Fibroblast of the conjunctiva (primary cell): ENCODE results near the gene PEMT.
A peak's percentile ranks its signal among the peaks of the same experiment; 100 is the strongest.

Source experiments
- DNase-seq: peaks from one replicate; pipeline ENCODE4 v3.0.0-alpha.2; 2010; ENCODE audit warnings: low read depth

The PEMT gene

GRCh38 chr17:17553217-17554195, 38.0 kb downstream of the PEMT start:
- DNase-seq, result no peak

DNA sequence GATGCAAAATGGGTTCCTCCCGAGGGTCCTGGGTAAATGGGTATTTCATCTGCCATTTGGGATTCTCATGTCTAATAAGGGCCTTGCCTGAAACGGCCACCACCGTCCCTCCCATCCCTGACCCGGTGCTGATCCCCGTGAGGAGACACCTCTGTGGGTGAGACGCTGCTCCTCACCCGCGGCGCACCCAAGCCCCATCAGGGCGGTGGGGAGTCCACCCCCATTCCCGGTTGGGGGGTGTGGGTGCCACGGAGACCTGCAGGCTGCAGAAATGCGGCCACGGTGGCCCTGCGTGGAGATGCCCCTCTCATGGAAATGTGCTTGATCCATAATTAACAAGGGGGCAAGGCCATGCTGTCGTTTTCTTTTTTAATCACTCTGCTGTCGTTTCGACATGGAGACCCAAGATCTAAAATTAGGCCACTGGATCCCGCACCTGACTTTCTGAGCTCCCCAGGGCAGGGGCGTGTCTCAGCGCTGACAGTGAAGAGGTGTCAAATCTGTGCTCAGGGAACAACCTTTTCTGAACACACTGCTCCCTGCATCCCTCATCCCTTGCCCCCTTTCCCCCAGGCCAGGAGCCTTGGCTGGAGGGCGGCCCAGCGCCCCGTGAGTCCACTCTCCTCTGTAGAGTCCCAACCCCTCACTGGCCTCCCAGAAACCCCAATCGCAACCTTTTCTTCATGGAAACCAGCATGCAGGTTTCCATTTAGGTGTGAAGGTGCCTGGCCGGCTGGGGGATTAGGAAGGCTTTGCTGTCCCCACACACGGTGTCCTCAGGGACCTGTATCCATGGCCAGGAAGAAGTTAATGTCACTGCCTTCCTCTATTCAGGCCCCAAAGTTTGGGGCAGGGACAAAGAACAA, 38.9 kb downstream of the PEMT start:
- no peak for DNase-seq

DNA sequence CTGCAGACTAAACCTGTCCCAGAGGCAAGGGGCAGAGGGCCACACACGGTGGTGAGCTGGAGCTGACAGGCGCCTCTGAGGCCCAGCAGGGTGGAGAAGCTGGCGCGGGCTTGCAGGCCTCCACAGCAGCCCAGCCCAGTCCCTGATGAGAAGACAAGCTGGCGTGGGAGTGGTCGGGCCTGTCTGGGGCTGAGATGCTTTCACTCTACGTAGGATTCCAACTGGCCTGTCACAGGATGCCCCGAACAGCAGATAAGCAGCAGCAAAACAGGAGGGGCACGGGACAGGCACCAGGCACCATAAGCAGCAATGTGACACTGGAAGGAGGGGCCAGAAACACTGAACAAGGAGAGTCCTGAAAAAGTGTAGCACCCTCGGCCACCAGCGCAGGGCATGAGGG, 40.1 kb downstream of the PEMT start:
- no peak for DNase-seq

DNA sequence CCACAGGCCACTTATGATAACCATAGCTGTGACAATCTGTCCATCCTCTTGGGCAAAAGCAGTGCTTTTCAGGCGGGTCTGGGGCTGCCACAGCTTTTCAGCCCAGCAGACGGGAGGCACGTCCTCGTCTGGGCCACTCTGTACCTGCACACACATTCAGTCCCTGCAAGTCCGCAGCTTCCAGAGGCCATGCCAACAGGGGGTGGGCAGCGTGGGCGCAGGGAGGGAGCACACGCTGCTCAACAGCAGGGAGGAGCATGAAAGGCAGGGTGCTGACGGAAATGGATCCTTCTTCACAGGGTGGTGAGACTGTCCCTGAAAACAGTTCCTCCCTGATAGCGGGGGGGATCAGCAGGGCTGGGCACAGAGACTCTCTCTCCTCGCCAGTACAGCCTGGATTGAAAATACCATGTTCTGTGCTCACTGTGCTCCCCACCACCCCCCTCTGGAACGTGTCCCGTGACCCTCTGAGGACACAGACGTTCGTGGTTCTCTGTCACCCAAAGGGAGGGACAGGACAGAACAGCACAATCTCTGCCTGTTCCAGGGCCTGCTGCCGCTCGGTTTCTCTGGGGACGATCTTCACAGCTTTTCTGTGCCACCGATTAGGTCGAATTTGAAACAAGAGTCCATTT, 41.7 kb downstream of the PEMT start:
- DNase-seq, result no peak

DNA sequence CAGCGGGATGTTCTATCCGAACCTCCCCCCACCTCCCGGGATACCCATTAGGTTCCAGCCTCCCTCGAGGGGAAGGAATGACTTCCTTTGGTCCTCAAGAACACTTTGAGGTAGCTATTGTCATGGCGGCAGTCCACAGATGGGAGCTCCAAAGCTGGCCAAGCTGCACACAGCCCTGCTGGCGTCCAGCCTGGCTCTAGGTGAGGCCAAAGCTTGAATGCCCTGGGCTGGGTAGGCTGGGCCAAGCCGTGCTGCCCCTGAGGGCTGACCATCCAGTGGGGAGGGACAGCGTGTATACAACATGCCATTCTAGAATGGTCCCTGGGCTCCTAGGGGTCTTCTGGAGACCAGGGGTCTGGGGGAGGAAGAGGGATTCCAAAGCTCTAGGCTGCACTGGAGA, 43.5 kb downstream of the PEMT start:
- no peak for DNase-seq

- no peak for DNase-seq
These were observed 44.2 kb downstream of the PEMT start for GRCh38 chr17:17547210-17547764.

- no peak for DNase-seq
These were observed 44.9 kb downstream of the PEMT start for GRCh38 chr17:17546399-17547185.

GRCh38 chr17:17545984-17546383, 45.5 kb downstream of the PEMT start:
- no peak for DNase-seq

DNA sequence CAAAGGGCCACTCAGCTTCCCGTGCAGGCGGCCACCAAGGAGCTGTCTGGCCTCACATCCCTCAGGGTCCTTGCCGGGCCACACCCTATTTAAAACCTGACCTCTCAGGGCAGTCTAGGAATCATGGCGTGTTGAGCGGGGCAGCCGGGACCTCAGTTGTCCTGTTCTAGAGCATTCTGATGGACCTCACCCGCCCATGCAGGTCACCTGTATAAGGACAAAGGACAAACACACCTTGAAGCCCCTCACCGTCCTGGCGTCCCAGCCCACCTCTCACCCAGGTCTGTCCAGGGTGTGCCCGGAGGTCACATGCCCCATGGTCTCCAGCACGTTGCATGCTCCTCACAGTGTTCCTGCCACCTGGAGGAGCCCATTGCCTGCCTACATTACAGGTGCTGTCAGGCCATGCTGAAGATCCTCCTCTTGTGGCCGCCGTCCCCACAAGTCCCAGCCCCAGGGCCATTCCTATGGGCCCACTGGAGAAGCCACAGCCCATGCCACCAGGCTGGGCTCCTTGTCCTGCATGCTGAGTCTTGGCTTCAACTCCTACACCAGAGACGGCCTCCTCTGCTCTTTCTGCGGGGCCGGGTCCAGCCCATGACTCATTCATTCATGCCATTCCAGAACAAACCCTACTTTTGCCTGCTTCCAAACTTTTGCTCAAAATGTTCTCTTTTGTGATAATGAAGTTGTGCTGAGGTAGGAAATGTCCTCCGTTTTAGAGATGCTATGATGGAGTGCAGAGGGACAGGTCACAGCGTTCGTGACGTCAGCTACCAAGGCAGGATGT, 46.3 kb downstream of the PEMT start:
- DNase-seq, result peak; percentile 27

- DNase-seq, result no peak
These were observed 48.4 kb downstream of the PEMT start for GRCh38 chr17:17542906-17543635.

DNA sequence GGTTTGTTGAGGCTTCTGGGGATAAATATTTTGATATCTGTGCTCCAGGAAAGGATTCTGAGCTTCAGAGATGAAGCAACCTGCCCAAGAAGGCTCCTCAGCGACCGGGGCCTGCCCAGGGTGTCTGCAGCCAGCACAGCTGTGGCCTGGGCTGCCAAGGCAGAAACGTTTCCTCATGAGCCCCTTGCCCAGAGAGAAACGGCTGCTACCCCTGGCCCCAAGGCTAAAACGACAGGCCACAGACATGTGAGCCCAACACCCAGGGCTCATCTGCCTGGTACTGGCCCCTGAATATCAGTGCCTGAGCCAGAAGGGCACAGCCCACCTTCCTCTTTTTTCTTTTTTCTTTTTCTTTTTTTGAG, 49.9 kb downstream of the PEMT start:
- no peak for DNase-seq

DNA sequence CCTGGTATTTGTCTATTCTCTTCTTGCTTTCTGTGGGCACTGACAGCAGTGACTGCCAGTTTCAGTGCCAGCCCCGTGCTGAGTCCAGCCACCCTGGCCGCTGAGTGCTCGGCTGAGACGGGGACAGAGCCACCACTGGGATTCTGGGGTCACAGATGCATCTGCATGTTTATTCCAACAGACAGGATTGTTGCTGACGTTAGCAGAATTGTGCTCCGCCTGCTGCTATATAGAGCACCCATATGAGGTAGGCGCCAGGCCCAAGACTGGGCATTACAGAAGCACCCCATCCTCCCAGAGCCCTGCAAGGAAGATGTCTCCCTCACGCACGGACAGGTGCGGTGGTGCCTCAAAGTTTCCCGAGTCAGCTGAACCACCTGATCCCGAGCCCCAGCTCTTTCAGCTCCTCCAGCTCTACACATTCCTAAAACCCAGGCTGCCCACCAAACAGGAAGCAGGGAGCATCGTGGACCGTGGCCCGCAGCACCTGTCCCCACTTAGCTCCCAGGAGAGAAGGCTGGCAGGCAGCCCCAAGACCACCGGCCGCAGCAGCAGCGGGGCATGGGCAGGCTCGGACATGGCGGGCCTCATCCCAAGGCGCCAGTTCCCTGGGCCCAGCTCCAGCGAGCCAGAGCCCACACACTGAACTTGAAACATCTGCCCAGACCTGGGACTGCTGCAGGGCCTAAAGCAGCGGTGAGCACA, 50.4 kb downstream of the PEMT start:
- no peak for DNase-seq

GRCh38 chr17:17540278-17540906, 51.1 kb downstream of the PEMT start:
- DNase-seq, result no peak

GRCh38 chr17:17539591-17539990, 51.9 kb downstream of the PEMT start:
- DNase-seq, result no peak

- no peak for DNase-seq
These were observed 52.8 kb downstream of the PEMT start for GRCh38 chr17:17538417-17539391.

- no peak for DNase-seq
These were observed 54.0 kb downstream of the PEMT start for GRCh38 chr17:17537311-17538099.

GRCh38 chr17:17536702-17537101, 54.8 kb downstream of the PEMT start:
- no peak for DNase-seq
